HepG2 (cell line): ENCODE measurements around the gene RFX7. TPM values are rescaled to one million over a fixed set of nuclear protein-coding genes. Genes with fewer than 3 reads are reported as not detected.
"Not testable (repeated sequence)": the region's sequence is repeated elsewhere in the genome, so short reads cannot be mapped to it uniquely, and the experiment has no call there.

ENCODE experiments used
- ATAC-seq: fragments of 200-7000 bp; cut with Tn5 transposase; 3 replicates; pipeline ENCODE4 v1.9.1; 2020; ENCODE audit warnings: mild to moderate bottlenecking, moderate library complexity
- BruUV-seq: library from RNA; stranded (reverse); fragments of 400-500 nt; replicated peaks from 2 replicates; lab custom pipeline; 2021; lab: Mats Ljungman, UMichigan
- CTCF ChIA-PET: fragments of 300-600 bp; formaldehyde crosslinking; extraction: SDS; loops from one replicate; lab custom pipeline; 2021; ENCODE audit warnings: low total read pairs, inconsistent platforms, low intra/inter-chr PET ratio; lab: Yijun Ruan, JAX
- POLR2A ChIA-PET: fragments of 350-600 bp; sonication (Branson Sonifier 250); formaldehyde crosslinking; loops from one replicate; lab custom pipeline; 2020; ENCODE audit warnings: antibody characterized with exemption, inconsistent platforms; lab: Yijun Ruan, JAX
- DNase-seq: peaks from one replicate; pipeline ENCODE4 v3.0.0-alpha.2; 2015; ENCODE audit warnings: low spot score
- FAIRE-seq: peaks from 3 replicates; lab custom pipeline; 2011; peaks lifted over from hg19 to GRCh38; lab: Jason Lieb, UNC
- H2AFZ ChIP-seq: one replicate; pipeline ENCODE4 v1.6.1; 2011; ENCODE audit warnings: low read length, inconsistent platforms
- H3K27ac ChIP-seq: fragments of 300-600 bp; 3 replicates; pipeline ENCODE4 v1.8.0; 2011; ENCODE audit warnings: mixed run types, mild to moderate bottlenecking, mixed read lengths, low read length, inconsistent platforms; ENCODE audit not compliant: insufficient read depth; ENCODE audit errors: extremely low read length
- H3K27me3 ChIP-seq, 2 experiments: fragments of 200-600 bp in 1 of 2; 2 replicates in 1 of 2; 3 replicates in 1 of 2; pipeline versions ENCODE4 v1.6.0 to v1.8.0; 2011; ENCODE audit warnings: low read length in 2 of 2, mild to moderate bottlenecking in 2 of 2, moderate library complexity in 2 of 2, inconsistent platforms in 1 of 2; ENCODE audit not compliant: insufficient read depth in 2 of 2, control insufficient read depth in 1 of 2
- H3K36me3 ChIP-seq, 2 experiments: fragments of 200-600 bp in 1 of 2; replicated peaks in 1 of 2; 2 replicates in 1 of 2; 3 replicates in 1 of 2; pipeline versions ENCODE4 v1.5.1 to v1.8.0; 2011; ENCODE audit warnings: low read length in 2 of 2, inconsistent platforms in 1 of 2; ENCODE audit not compliant: insufficient read depth in 2 of 2, control insufficient read depth in 1 of 2
- H3K4me1 ChIP-seq: 2 replicates; pipeline ENCODE4 v1.5.1; 2012; ENCODE audit warnings: low read length, inconsistent platforms; ENCODE audit not compliant: insufficient read depth
- H3K4me2 ChIP-seq: 2 replicates; pipeline ENCODE4 v1.6.0; 2011; ENCODE audit warnings: low read depth, low read length, inconsistent platforms
- H3K4me3 ChIP-seq, 3 experiments: fragments of 200-600 bp in 1 of 3; sonication (generic), shearing (Covaris generic) in 1 of 3; replicated peaks in 1 of 3; 2 replicates each; pipeline ENCODE4 v1.5.1; 2011 to 2016; ENCODE audit warnings: low read length in 3 of 3, inconsistent platforms in 2 of 3, low read depth in 2 of 3, mild to moderate bottlenecking in 2 of 3, control low read depth in 1 of 3, mixed read lengths in 1 of 3; ENCODE audit not compliant: insufficient read depth in 1 of 3
- H3K79me2 ChIP-seq: one replicate; pipeline ENCODE4 v1.6.1; 2011; ENCODE audit warnings: low read length, inconsistent platforms; ENCODE audit not compliant: insufficient read depth
- H3K9ac ChIP-seq: 2 replicates; pipeline ENCODE4 v1.6.0; 2011; ENCODE audit warnings: mild to moderate bottlenecking, low read depth, low read length, inconsistent platforms; ENCODE audit not compliant: insufficient read depth
- H3K9me3 ChIP-seq: 2 replicates; pipeline ENCODE4 v1.5.1; 2012; ENCODE audit warnings: mild to moderate bottlenecking, low read length
- H4K20me1 ChIP-seq: 2 replicates; pipeline ENCODE4 v1.6.0; 2011; ENCODE audit warnings: inconsistent platforms, mild to moderate bottlenecking, low read length, moderate library complexity; ENCODE audit not compliant: insufficient read depth
- AGO2 ChIP-seq: fragments of 200-400 bp; formaldehyde crosslinking; optimal IDR thresholded peaks from 2 replicates; pipeline ENCODE3; 2017; ENCODE audit warnings: mild to moderate bottlenecking, low read depth, low read length, moderate library complexity
- PTBP1 ChIP-seq: fragments of 200-400 bp; formaldehyde crosslinking; IDR thresholded peaks from 2 replicates; pipeline ENCODE4 v1.6.1; 2018; ENCODE audit warnings: low read length, low read depth; ENCODE audit not compliant: poor library complexity, severe bottlenecking
- REXO4 ChIP-seq: sonication (generic); formaldehyde crosslinking; IDR thresholded peaks from 2 replicates; pipeline ENCODE4 v1.8.0; 2022; ENCODE audit warnings: missing genetic modification reagents, mild to moderate bottlenecking, borderline replicate concordance
- SOX5 ChIP-seq: IDR thresholded peaks from 2 replicates; pipeline ENCODE4 v1.6.1; 2016; ENCODE audit warnings: borderline replicate concordance
- TEAD3 ChIP-seq: optimal IDR thresholded peaks from 2 replicates; pipeline ENCODE3; 2016; ENCODE audit warnings: borderline replicate concordance
- ZBTB20 ChIP-seq: sonication (generic); formaldehyde crosslinking; IDR thresholded peaks from 2 replicates; pipeline ENCODE4 v1.8.1; 2023; ENCODE audit warnings: missing genetic modification reagents, low read depth, mild to moderate bottlenecking, borderline replicate concordance
- ZNF24 ChIP-seq: fragments of 450-650 bp; IDR thresholded peaks from 2 replicates; pipeline ENCODE4 v1.6.1; 2017; ENCODE audit warnings: antibody characterized with exemption, mild to moderate bottlenecking
- ZNF33A ChIP-seq: sonication (generic); formaldehyde crosslinking; IDR thresholded peaks from 2 replicates; pipeline ENCODE4 v1.5.1; 2020; ENCODE audit warnings: missing genetic modification reagents, mild to moderate bottlenecking, moderate library complexity, borderline replicate concordance
- ZNF350 ChIP-seq: sonication (generic); formaldehyde crosslinking; IDR thresholded peaks from 2 replicates; pipeline ENCODE4 v1.4.0; 2020; ENCODE audit warnings: mild to moderate bottlenecking, low read depth, missing genetic modification reagents, borderline replicate concordance
- WGBS: methylation state at CpG from one replicate; pipeline ENCODE4 v1.1.6; 2017; ENCODE audit warnings: low lambda C conversion rate; 5-methylcytosine and 5-hydroxymethylcytosine counted together
- in situ Hi-C: cut with HindIII; loops from 2 replicates; pipeline ENCODE4 v1.10.0; 2017; ENCODE audit warnings: low pct_unique_long_range_greater_than_20kb; ENCODE audit not compliant: extremely low pct_ligation_motif_present
- intact Hi-C: fragments of 100-400 bp; cut with micrococcal nuclease; formaldehyde crosslinking; loops from one replicate; pipeline ENCODE4 v1.10.0; 2022; ENCODE audit not compliant: unreplicated experiment
- polyA plus RNA-seq, 8 experiments: library from polyadenylated mRNA; depleted of rRNA in 3 of 8; stranded (reverse) in 7 of 8; unstranded in 1 of 8; fragments of >200 nt; fragmentation: Illumina TruSeq in 4 of 8; extraction: Trizol in 4 of 8; gene quantifications; 2 replicates each; pipeline versions ENCODE4 v1.2.1 to v1.2.3, GENCODE V29; 2011 to 2016; ENCODE audit warnings: low read depth in 4 of 8, missing spikeins in 1 of 8, mixed read lengths in 1 of 8; ENCODE audit not compliant: insufficient read depth in 1 of 8
- total RNA-seq, 5 experiments: library from RNA; depleted of rRNA; stranded (reverse); fragments of >200 nt; fragmentation: Illumina TruSeq; extraction: Trizol; gene quantifications; 2 replicates each; pipeline ENCODE4 v1.2.3, GENCODE V29; 2016; ENCODE audit warnings: low read depth in 1 of 5
- TF ChIP-seq, protein P1 (sequence below): sonication (generic); formaldehyde crosslinking; IDR thresholded peaks from 2 replicates; pipeline ENCODE4 v1.4.0; 2020; ENCODE audit warnings: missing genetic modification reagents
- TF ChIP-seq, protein P2 (sequence below): sonication (generic); formaldehyde crosslinking; IDR thresholded peaks from 2 replicates; pipeline ENCODE4 v1.8.1; 2023; ENCODE audit warnings: mild to moderate bottlenecking, moderate library complexity, missing genetic modification reagents
- TF ChIP-seq, protein P3 (sequence below): sonication (generic); formaldehyde crosslinking; IDR thresholded peaks from 2 replicates; pipeline ENCODE4 v1.5.0; 2020; ENCODE audit warnings: mild to moderate bottlenecking, missing genetic modification reagents

The RFX7 gene
- total and polyA plus RNA-seq, 2 of the 13 experiments (the other 11 are each of a cell fraction or from before 2014, with no cell fraction given): 8.5 to 10.4 TPM

DNA sequence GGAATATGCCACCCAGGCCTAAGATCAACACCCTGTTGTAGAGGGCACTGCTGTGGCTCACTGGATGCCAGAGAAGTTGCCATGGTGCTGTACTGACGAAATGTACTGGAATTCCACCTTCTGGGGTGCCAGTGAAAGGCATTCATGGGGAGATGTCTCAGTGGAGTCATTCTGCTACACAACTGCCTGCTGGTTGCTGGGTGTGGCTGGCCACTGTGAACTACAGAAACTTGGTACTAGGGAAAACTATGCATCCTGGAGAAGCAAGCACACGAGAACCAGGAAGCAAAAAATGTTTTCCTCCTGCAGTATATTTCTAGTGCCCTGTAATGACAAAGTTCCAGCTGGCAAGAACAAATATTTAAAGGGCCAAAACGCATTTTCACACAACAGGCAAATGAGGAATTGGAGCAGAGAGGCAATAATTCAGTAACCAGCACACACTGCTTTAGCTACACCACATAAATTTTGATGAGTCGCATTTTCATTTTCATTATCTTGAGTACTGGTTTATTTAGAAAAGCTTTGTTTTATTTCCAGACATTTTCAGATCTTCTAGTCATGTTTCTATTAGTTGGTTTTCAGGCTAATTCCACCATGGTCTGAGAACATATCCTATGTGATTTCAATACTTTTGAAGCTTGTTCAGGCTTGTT is 18.3 kb upstream of the RFX7 start:
- no peak overlapping the region for H3K27ac ChIP-seq
- ChIA-PET POLR2A (no interaction called here), CTCF (no interaction called here)
- no peak overlapping the region for H3K4me2 ChIP-seq
- in situ Hi-C loops: no loop called here
- WGBS: 16% methylated on average over 4 of the region's 4 CpGs
- TF ChIP-seq, protein P1, sequence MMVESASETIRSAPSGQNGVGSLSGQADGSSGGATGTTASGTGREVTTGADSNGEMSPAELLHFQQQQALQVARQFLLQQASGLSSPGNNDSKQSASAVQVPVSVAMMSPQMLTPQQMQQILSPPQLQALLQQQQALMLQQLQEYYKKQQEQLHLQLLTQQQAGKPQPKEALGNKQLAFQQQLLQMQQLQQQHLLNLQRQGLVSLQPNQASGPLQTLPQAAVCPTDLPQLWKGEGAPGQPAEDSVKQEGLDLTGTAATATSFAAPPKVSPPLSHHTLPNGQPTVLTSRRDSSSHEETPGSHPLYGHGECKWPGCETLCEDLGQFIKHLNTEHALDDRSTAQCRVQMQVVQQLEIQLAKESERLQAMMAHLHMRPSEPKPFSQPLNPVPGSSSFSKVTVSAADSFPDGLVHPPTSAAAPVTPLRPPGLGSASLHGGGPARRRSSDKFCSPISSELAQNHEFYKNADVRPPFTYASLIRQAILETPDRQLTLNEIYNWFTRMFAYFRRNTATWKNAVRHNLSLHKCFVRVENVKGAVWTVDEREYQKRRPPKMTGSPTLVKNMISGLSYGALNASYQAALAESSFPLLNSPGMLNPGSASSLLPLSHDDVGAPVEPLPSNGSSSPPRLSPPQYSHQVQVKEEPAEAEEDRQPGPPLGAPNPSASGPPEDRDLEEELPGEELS (CRISPR knock-in tag): no peak
- TF ChIP-seq, protein P2, sequence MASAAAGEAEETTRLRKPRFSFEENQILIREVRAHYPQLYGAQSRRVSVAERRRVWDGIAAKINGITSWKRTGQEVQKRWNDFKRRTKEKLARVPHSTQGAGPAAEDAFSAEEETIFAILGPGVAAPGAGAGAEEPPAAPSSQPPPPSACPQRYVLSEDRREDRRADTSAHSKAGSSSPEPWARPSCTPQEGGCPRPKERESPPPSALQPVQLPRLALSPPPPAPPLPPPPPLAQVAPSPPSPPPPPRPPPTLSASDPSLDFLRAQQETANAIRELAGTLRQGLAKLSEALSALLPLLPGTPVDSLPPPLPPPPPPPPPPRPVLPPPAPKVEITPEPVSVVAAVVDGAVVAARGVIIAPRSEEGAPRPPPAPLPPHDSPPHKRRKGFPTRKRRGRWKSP: no peak
- TF ChIP-seq ZNF33A (CRISPR knock-in tag): no peak
- no peak for TF ChIP-seq SOX5 (CRISPR knock-in tag)
- no peak for TF ChIP-seq ZNF350 (CRISPR knock-in tag)
- no peak for TF ChIP-seq ZBTB20 (CRISPR knock-in tag)
- TF ChIP-seq PTBP1: no peak
- no peak for TF ChIP-seq ZNF24
- TF ChIP-seq AGO2: no peak
- no peak for TF ChIP-seq TEAD3 (CRISPR knock-in tag)
- TF ChIP-seq, protein P3, sequence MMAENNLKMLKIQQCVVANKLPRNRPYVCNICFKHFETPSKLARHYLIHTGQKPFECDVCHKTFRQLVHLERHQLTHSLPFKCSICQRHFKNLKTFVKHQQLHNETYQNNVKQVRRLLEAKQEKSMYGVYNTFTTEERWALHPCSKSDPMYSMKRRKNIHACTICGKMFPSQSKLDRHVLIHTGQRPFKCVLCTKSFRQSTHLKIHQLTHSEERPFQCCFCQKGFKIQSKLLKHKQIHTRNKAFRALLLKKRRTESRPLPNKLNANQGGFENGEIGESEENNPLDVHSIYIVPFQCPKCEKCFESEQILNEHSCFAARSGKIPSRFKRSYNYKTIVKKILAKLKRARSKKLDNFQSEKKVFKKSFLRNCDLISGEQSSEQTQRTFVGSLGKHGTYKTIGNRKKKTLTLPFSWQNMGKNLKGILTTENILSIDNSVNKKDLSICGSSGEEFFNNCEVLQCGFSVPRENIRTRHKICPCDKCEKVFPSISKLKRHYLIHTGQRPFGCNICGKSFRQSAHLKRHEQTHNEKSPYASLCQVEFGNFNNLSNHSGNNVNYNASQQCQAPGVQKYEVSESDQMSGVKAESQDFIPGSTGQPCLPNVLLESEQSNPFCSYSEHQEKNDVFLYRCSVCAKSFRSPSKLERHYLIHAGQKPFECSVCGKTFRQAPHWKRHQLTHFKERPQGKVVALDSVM (CRISPR knock-in tag): no peak
- TF ChIP-seq REXO4 (CRISPR knock-in tag): no peak
- no peak overlapping the region for H3K9ac ChIP-seq
- BruUV-seq: no TSS peak
- H3K9me3 ChIP-seq: no peaks in the 10 kb centered on the region
- H3K4me3 ChIP-seq: no peak overlapping the region
- H3K4me1 ChIP-seq: no peaks in the 10 kb centered on the region
- intact Hi-C loops: no loop called here
- FAIRE-seq: no peak
- DNase-seq: no peak
- peaks cover 0 to 10% of the 10 kb centered on the region in 2 experiments; a peak in 1 of 5 replicates for H3K27me3 ChIP-seq
- no peaks in the 10 kb centered on the region for H3K36me3 ChIP-seq
- no peak overlapping the region for H2AFZ ChIP-seq
- ATAC-seq: no peak
- H3K79me2 ChIP-seq: no peaks in the 10 kb centered on the region
- no peaks in the 10 kb centered on the region for H4K20me1 ChIP-seq

DNA sequence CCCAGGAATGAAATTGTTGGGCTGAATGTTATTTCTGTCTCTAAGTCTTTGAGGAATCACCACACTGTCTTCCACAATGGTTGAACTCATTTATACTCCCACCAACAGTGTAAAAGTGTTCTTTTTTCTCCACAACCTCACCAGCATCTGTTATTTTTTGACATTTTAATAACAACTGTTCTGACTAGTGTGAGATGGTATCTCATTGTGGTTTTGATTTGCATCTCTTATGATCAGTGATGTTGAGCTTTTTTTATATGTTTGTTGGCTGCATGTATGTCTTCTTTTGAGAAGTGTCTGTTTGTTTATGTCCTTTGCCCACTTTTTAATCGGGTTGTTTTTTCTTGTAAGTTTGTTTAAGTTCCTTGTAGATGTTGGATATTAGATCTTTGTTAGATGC is 13.6 kb upstream of the RFX7 start:
- CTCF ChIA-PET, H3K79me2 ChIP-seq, H3K9ac ChIP-seq, in situ Hi-C loops, POLR2A ChIA-PET, FAIRE-seq, H3K4me3 ChIP-seq, H3K27me3 ChIP-seq, intact Hi-C loops, H2AFZ ChIP-seq, H3K4me1 ChIP-seq, BruUV-seq, ATAC-seq, H3K36me3 ChIP-seq, H3K9me3 ChIP-seq, H4K20me1 ChIP-seq, H3K27ac ChIP-seq, H3K4me2 ChIP-seq, DNase-seq: not testable (repeated sequence)
- 0% methylated on average over 1 of the region's 1 CpG for WGBS
